HepG2 (cell line): ENCODE results near the gene TOP2B. TPM values are rescaled to one million over a fixed set of nuclear protein-coding genes. Genes with fewer than 3 reads are reported as not detected.

Experiments used
- ATAC-seq: fragments of 200-7000 bp; cut with Tn5 transposase; 3 replicates; pipeline ENCODE4 v1.9.1; 2020; ENCODE audit warnings: mild to moderate bottlenecking, moderate library complexity
- BruUV-seq: library from RNA; stranded (reverse); fragments of 400-500 nt; replicated peaks from 2 replicates; lab custom pipeline; 2021; lab: Mats Ljungman, UMichigan
- CTCF ChIA-PET: fragments of 300-600 bp; formaldehyde crosslinking; extraction: SDS; loops from one replicate; lab custom pipeline; 2021; ENCODE audit warnings: low total read pairs, inconsistent platforms, low intra/inter-chr PET ratio; lab: Yijun Ruan, JAX
- POLR2A ChIA-PET: fragments of 350-600 bp; sonication (Branson Sonifier 250); formaldehyde crosslinking; loops from one replicate; lab custom pipeline; 2020; ENCODE audit warnings: antibody characterized with exemption, inconsistent platforms; lab: Yijun Ruan, JAX
- DNase-seq: peaks from one replicate; pipeline ENCODE4 v3.0.0-alpha.2; 2015; ENCODE audit warnings: low spot score
- FAIRE-seq: peaks from 3 replicates; lab custom pipeline; 2011; peaks lifted over from hg19 to GRCh38; lab: Jason Lieb, UNC
- H2AFZ ChIP-seq: one replicate; pipeline ENCODE4 v1.6.1; 2011; ENCODE audit warnings: low read length, inconsistent platforms
- H3K27ac ChIP-seq: fragments of 300-600 bp; 3 replicates; pipeline ENCODE4 v1.8.0; 2011; ENCODE audit warnings: mixed run types, mild to moderate bottlenecking, mixed read lengths, low read length, inconsistent platforms; ENCODE audit not compliant: insufficient read depth; ENCODE audit errors: extremely low read length
- H3K27me3 ChIP-seq, 2 experiments: fragments of 200-600 bp in 1 of 2; 2 replicates in 1 of 2; 3 replicates in 1 of 2; pipeline versions ENCODE4 v1.6.0 to v1.8.0; 2011; ENCODE audit warnings: low read length in 2 of 2, mild to moderate bottlenecking in 2 of 2, moderate library complexity in 2 of 2, inconsistent platforms in 1 of 2; ENCODE audit not compliant: insufficient read depth in 2 of 2, control insufficient read depth in 1 of 2
- H3K36me3 ChIP-seq, 2 experiments: fragments of 200-600 bp in 1 of 2; replicated peaks in 1 of 2; 2 replicates in 1 of 2; 3 replicates in 1 of 2; pipeline versions ENCODE4 v1.5.1 to v1.8.0; 2011; ENCODE audit warnings: low read length in 2 of 2, inconsistent platforms in 1 of 2; ENCODE audit not compliant: insufficient read depth in 2 of 2, control insufficient read depth in 1 of 2
- H3K4me1 ChIP-seq: 2 replicates; pipeline ENCODE4 v1.5.1; 2012; ENCODE audit warnings: low read length, inconsistent platforms; ENCODE audit not compliant: insufficient read depth
- H3K4me2 ChIP-seq: 2 replicates; pipeline ENCODE4 v1.6.0; 2011; ENCODE audit warnings: low read depth, low read length, inconsistent platforms
- H3K4me3 ChIP-seq, 3 experiments: fragments of 200-600 bp in 1 of 3; sonication (generic), shearing (Covaris generic) in 1 of 3; replicated peaks in 1 of 3; 2 replicates each; pipeline ENCODE4 v1.5.1; 2011 to 2016; ENCODE audit warnings: low read length in 3 of 3, inconsistent platforms in 2 of 3, low read depth in 2 of 3, mild to moderate bottlenecking in 2 of 3, control low read depth in 1 of 3, mixed read lengths in 1 of 3; ENCODE audit not compliant: insufficient read depth in 1 of 3
- H3K79me2 ChIP-seq: one replicate; pipeline ENCODE4 v1.6.1; 2011; ENCODE audit warnings: low read length, inconsistent platforms; ENCODE audit not compliant: insufficient read depth
- H3K9ac ChIP-seq: 2 replicates; pipeline ENCODE4 v1.6.0; 2011; ENCODE audit warnings: mild to moderate bottlenecking, low read depth, low read length, inconsistent platforms; ENCODE audit not compliant: insufficient read depth
- H3K9me3 ChIP-seq: 2 replicates; pipeline ENCODE4 v1.5.1; 2012; ENCODE audit warnings: mild to moderate bottlenecking, low read length
- H4K20me1 ChIP-seq: 2 replicates; pipeline ENCODE4 v1.6.0; 2011; ENCODE audit warnings: inconsistent platforms, mild to moderate bottlenecking, low read length, moderate library complexity; ENCODE audit not compliant: insufficient read depth
- FOXO1 ChIP-seq: sonication (generic); formaldehyde crosslinking; IDR thresholded peaks from 2 replicates; pipeline ENCODE4 v1.4.0; 2020; ENCODE audit warnings: missing genetic modification reagents
- HDAC6 ChIP-seq: fragments of 200-600 bp; sonication (generic); IDR thresholded peaks from 2 replicates; pipeline ENCODE4 v1.7.0; 2017; ENCODE audit warnings: mild to moderate bottlenecking, antibody characterized with exemption, low read length, low read depth
- HHEX ChIP-seq: IDR thresholded peaks from 2 replicates; pipeline ENCODE4 v1.6.1; 2016; ENCODE audit warnings: control low read depth
- JUN ChIP-seq: sonication (generic); formaldehyde crosslinking; IDR thresholded peaks from 2 replicates; pipeline ENCODE4 v1.4.0; 2020; ENCODE audit warnings: mild to moderate bottlenecking, missing genetic modification reagents
- MTA3 ChIP-seq: sonication (generic); formaldehyde crosslinking; IDR thresholded peaks from 2 replicates; pipeline ENCODE4 v1.4.0; 2020; ENCODE audit warnings: missing genetic modification reagents
- NR2F1 ChIP-seq, 2 experiments: fragments of 450-650 bp in 1 of 2; formaldehyde crosslinking in 1 of 2; IDR thresholded peaks; 2 replicates each; pipeline versions ENCODE4 v1.5.0 to v1.6.1; 2016 to 2020; ENCODE audit warnings: mild to moderate bottlenecking in 1 of 2, missing compliant biosample characterization in 1 of 2, missing genetic modification reagents in 1 of 2, moderate library complexity in 1 of 2
- RCOR2 ChIP-seq: IDR thresholded peaks from 2 replicates; pipeline ENCODE4 v1.6.1; 2016; ENCODE audit warnings: missing biosample characterization, missing genetic modification reagents
- REL ChIP-seq: sonication (generic); formaldehyde crosslinking; conservative IDR thresholded peaks from 2 replicates; pipeline ENCODE4 v1.8.0; 2022; ENCODE audit warnings: mild to moderate bottlenecking, missing genetic modification reagents, moderate library complexity
- THAP11 ChIP-seq: IDR thresholded peaks from 2 replicates; pipeline ENCODE4 v1.6.1; 2016; ENCODE audit warnings: missing biosample characterization, missing genetic modification reagents
- ZEB1 ChIP-seq: IDR thresholded peaks from 2 replicates; pipeline ENCODE4 v1.6.1; 2012; ENCODE audit warnings: mild to moderate bottlenecking, low read depth, inconsistent platforms; ENCODE audit not compliant: insufficient replicate concordance
- ZIK1 ChIP-seq: sonication (generic); formaldehyde crosslinking; IDR thresholded peaks from 2 replicates; pipeline ENCODE4 v1.5.0; 2020; ENCODE audit warnings: mild to moderate bottlenecking, low read depth, missing genetic modification reagents, borderline replicate concordance
- ZNF17 ChIP-seq: sonication (generic); formaldehyde crosslinking; IDR thresholded peaks from 2 replicates; pipeline ENCODE4 v1.5.0; 2020; ENCODE audit warnings: mild to moderate bottlenecking, missing genetic modification reagents
- ZNF253 ChIP-seq: sonication (generic); formaldehyde crosslinking; IDR thresholded peaks from 2 replicates; pipeline ENCODE4 v1.8.0; 2022; ENCODE audit warnings: mild to moderate bottlenecking, missing genetic modification reagents, borderline replicate concordance
- ZNF7 ChIP-seq: IDR thresholded peaks from 2 replicates; pipeline ENCODE4 v1.6.1; 2016; ENCODE audit warnings: missing biosample characterization, missing genetic modification reagents
- ZNF775 ChIP-seq: sonication (generic); formaldehyde crosslinking; IDR thresholded peaks from 2 replicates; pipeline ENCODE4 v1.4.0; 2020; ENCODE audit warnings: missing genetic modification reagents, mild to moderate bottlenecking, moderate library complexity, borderline replicate concordance
- WGBS: methylation state at CpG from one replicate; pipeline ENCODE4 v1.1.6; 2017; ENCODE audit warnings: low lambda C conversion rate; 5-methylcytosine and 5-hydroxymethylcytosine counted together
- in situ Hi-C: cut with HindIII; loops from 2 replicates; pipeline ENCODE4 v1.10.0; 2017; ENCODE audit warnings: low pct_unique_long_range_greater_than_20kb; ENCODE audit not compliant: extremely low pct_ligation_motif_present
- intact Hi-C: fragments of 100-400 bp; cut with micrococcal nuclease; formaldehyde crosslinking; loops from one replicate; pipeline ENCODE4 v1.10.0; 2022; ENCODE audit not compliant: unreplicated experiment
- polyA plus RNA-seq, 8 experiments: library from polyadenylated mRNA; depleted of rRNA in 3 of 8; stranded (reverse) in 7 of 8; unstranded in 1 of 8; fragments of >200 nt; fragmentation: Illumina TruSeq in 4 of 8; extraction: Trizol in 4 of 8; gene quantifications; 2 replicates each; pipeline versions ENCODE4 v1.2.1 to v1.2.3, GENCODE V29; 2011 to 2016; ENCODE audit warnings: low read depth in 4 of 8, missing spikeins in 1 of 8, mixed read lengths in 1 of 8; ENCODE audit not compliant: insufficient read depth in 1 of 8
- total RNA-seq, 5 experiments: library from RNA; depleted of rRNA; stranded (reverse); fragments of >200 nt; fragmentation: Illumina TruSeq; extraction: Trizol; gene quantifications; 2 replicates each; pipeline ENCODE4 v1.2.3, GENCODE V29; 2016; ENCODE audit warnings: low read depth in 1 of 5
- TF ChIP-seq, protein P1 (sequence below): sonication (generic); formaldehyde crosslinking; IDR thresholded peaks from 2 replicates; pipeline ENCODE4 v1.4.0; 2020; ENCODE audit warnings: missing genetic modification reagents, borderline replicate concordance
- TF ChIP-seq, protein P2 (sequence below): sonication (generic); formaldehyde crosslinking; IDR thresholded peaks from 2 replicates; pipeline ENCODE4 v1.4.0; 2020; ENCODE audit warnings: missing genetic modification reagents

Gene TOP2B
- total and polyA plus RNA-seq, 2 of the 13 experiments (the other 11 are each of a cell fraction or from before 2014, with no cell fraction given), result 27.6 to 88.1 TPM

DNA sequence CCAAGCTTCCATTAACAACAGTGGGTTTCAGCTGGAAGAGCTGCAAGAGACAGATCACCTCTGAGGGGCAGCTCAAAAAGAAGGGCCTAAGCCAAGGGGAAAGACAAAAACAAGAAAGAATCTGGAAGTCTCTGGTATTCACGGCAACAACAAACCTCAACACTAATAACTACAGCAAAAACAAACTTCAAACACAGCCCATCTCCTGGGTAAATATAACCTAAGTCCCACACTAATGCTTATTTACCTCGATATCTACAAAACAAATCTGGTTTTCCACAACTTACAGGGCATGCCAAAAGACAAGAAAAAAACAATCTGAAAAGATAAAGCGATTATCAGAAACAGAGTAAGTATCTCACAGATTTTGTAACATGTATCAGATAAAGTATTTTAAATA, 29.7 kb downstream of the TOP2B start:
- Histone ChIP-seq H3K9me3 (no peaks in the 10 kb centered on the region), H3K4me1 (no peaks in the 10 kb centered on the region), H3K36me3 (peaks cover 3 to 65% of the 10 kb centered on the region in 2 experiments; a peak in 4 of 5 replicates), H3K27ac (no peak overlapping the region), H3K79me2 (no peaks in the 10 kb centered on the region), H3K9ac (no peak overlapping the region), H3K27me3 (no peaks in the 10 kb centered on the region), H3K4me3 (no peak overlapping the region), H2AFZ (no peak overlapping the region), H3K4me2 (no peak overlapping the region), H4K20me1 (no peaks in the 10 kb centered on the region)
- POLR2A ChIA-PET, result no interaction called here
- FAIRE-seq, result no peak
- ATAC-seq, result no peak
- in situ Hi-C loops (no loop called here), intact Hi-C loops (no loop called here)
- no TSS peak for BruUV-seq
- CTCF ChIA-PET, result no interaction called here
- TF ChIP-seq RCOR2 (CRISPR knock-in tag), result no peak
- no peak for TF ChIP-seq ZNF253 (CRISPR knock-in tag)
- TF ChIP-seq HDAC6, result no peak
- no peak for TF ChIP-seq ZIK1 (CRISPR knock-in tag)
- TF ChIP-seq NR2F1 (CRISPR knock-in tag; IDR thresholded peaks at IDR 0.05), result no peak
- TF ChIP-seq HHEX (CRISPR knock-in tag), result no peak
- no peak for TF ChIP-seq ZNF17
- no peak for TF ChIP-seq ZEB1
- TF ChIP-seq JUN (CRISPR knock-in tag), result no peak
- TF ChIP-seq, protein P1, sequence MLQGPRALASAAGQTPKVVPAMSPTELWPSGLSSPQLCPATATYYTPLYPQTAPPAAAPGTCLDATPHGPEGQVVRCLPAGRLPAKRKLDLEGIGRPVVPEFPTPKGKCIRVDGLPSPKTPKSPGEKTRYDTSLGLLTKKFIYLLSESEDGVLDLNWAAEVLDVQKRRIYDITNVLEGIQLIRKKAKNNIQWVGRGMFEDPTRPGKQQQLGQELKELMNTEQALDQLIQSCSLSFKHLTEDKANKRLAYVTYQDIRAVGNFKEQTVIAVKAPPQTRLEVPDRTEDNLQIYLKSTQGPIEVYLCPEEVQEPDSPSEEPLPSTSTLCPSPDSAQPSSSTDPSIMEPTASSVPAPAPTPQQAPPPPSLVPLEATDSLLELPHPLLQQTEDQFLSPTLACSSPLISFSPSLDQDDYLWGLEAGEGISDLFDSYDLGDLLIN (CRISPR knock-in tag), result no peak
- no peak for TF ChIP-seq ZNF775 (CRISPR knock-in tag)
- TF ChIP-seq THAP11 (CRISPR knock-in tag), result no peak
- TF ChIP-seq FOXO1, result no peak
- TF ChIP-seq REL (CRISPR knock-in tag), result no peak
- TF ChIP-seq MTA3, result no peak
- TF ChIP-seq, protein P2, sequence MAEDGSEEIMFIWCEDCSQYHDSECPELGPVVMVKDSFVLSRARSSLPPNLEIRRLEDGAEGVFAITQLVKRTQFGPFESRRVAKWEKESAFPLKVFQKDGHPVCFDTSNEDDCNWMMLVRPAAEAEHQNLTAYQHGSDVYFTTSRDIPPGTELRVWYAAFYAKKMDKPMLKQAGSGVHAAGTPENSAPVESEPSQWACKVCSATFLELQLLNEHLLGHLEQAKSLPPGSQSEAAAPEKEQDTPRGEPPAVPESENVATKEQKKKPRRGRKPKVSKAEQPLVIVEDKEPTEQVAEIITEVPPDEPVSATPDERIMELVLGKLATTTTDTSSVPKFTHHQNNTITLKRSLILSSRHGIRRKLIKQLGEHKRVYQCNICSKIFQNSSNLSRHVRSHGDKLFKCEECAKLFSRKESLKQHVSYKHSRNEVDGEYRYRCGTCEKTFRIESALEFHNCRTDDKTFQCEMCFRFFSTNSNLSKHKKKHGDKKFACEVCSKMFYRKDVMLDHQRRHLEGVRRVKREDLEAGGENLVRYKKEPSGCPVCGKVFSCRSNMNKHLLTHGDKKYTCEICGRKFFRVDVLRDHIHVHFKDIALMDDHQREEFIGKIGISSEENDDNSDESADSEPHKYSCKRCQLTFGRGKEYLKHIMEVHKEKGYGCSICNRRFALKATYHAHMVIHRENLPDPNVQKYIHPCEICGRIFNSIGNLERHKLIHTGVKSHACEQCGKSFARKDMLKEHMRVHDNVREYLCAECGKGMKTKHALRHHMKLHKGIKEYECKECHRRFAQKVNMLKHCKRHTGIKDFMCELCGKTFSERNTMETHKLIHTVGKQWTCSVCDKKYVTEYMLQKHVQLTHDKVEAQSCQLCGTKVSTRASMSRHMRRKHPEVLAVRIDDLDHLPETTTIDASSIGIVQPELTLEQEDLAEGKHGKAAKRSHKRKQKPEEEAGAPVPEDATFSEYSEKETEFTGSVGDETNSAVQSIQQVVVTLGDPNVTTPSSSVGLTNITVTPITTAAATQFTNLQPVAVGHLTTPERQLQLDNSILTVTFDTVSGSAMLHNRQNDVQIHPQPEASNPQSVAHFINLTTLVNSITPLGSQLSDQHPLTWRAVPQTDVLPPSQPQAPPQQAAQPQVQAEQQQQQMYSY (CRISPR knock-in tag), result no peak
- no peak for TF ChIP-seq ZNF7 (CRISPR knock-in tag)
- DNase-seq, result no peak
- WGBS, result 98% methylated on average over 3 of the region's 3 CpGs
